Gastroesophageal sphincter (tissue), 4 donors: ENCODE data around the gene KRTAP4-6. TPM values are rescaled to one million over a fixed set of nuclear protein-coding genes. Genes with fewer than 3 reads are reported as not detected.
"Not testable (repeated sequence)": the region's sequence is repeated elsewhere in the genome, so short reads cannot be mapped to it uniquely, and the experiment has no call there.

Experiments used
- ATAC-seq: fragments of 150-250 bp; one replicate; pipeline ENCODE4 v1.9.1; 2016; ENCODE audit warnings: mild to moderate bottlenecking, moderate library complexity
- H3K27ac ChIP-seq, 4 donors: fragments of 200-600 bp; sonication (generic) in 3 of 4; 1 replicate in 3 of 4; 2 replicates in 1 of 4; pipeline ENCODE4 v1.5.1; 2016 to 2019
- H3K27me3 ChIP-seq: fragments of 200-600 bp; sonication (generic); one replicate; pipeline ENCODE4 v1.5.1; 2019
- H3K36me3 ChIP-seq, 2 donors: fragments of 200-600 bp; sonication (generic); one replicate each; pipeline ENCODE4 v1.5.1; 2019; ENCODE audit warnings: control low read depth in 1 of 2
- H3K4me1 ChIP-seq, 3 donors: fragments of 200-600 bp; sonication (generic); 1 replicate in 2 of 3; 2 replicates in 1 of 3; pipeline ENCODE4 v1.5.1; 2016 to 2019; ENCODE audit warnings: control low read depth in 2 of 3
- H3K4me3 ChIP-seq, 2 donors: fragments of 200-600 bp; sonication (generic); one replicate each; pipeline ENCODE4 v1.5.1; 2019; ENCODE audit warnings: mild to moderate bottlenecking in 1 of 2, moderate library complexity in 1 of 2
- H3K9me3 ChIP-seq, 3 donors: fragments of 200-600 bp; sonication (generic); one replicate each; pipeline ENCODE4 v1.5.1; 2017 to 2019; ENCODE audit warnings: control low read depth in 2 of 3
- EP300 ChIP-seq: sonication (generic); formaldehyde crosslinking; IDR thresholded peaks from one replicate; pipeline ENCODE4 v1.6.1; 2017; ENCODE audit warnings: antibody characterized with exemption, mild to moderate bottlenecking
- POLR2A ChIP-seq, 2 donors: fragments of 450-650 bp; IDR thresholded peaks; one replicate each; pipeline ENCODE4 v1.6.1; 2017; ENCODE audit warnings: antibody characterized with exemption in 2 of 2, mild to moderate bottlenecking in 2 of 2, moderate library complexity in 1 of 2
- POLR2AphosphoS5 ChIP-seq: sonication (generic); formaldehyde crosslinking; IDR thresholded peaks from one replicate; pipeline ENCODE4 v1.6.1; 2017; ENCODE audit warnings: antibody characterized with exemption
- WGBS, 2 donors: methylation state at CpG; one replicate each; pipeline ENCODE4 v1.1.5; 2018; ENCODE audit warnings: low coverage in 1 of 2; 5-methylcytosine and 5-hydroxymethylcytosine counted together
- total RNA-seq, 4 donors: library from RNA; depleted of rRNA; stranded (reverse); fragments of >200 nt; gene quantifications; one replicate each; pipeline ENCODE4 v1.1.0, GENCODE V29; 2016
- TF ChIP-seq, protein P1 (sequence below), 4 experiments: fragments of 200-600 bp in 2 of 4; fragments of 450-650 bp in 2 of 4; sonication (generic) in 1 of 4; IDR thresholded peaks; one replicate each; pipeline ENCODE4 v1.5.1; 2017 to 2019; ENCODE audit warnings: antibody characterized with exemption in 4 of 4, mild to moderate bottlenecking in 2 of 4, moderate library complexity in 2 of 4

The KRTAP4-6 gene
- total RNA-seq, 4 donors from 2014 or later, result not detected

DNA sequence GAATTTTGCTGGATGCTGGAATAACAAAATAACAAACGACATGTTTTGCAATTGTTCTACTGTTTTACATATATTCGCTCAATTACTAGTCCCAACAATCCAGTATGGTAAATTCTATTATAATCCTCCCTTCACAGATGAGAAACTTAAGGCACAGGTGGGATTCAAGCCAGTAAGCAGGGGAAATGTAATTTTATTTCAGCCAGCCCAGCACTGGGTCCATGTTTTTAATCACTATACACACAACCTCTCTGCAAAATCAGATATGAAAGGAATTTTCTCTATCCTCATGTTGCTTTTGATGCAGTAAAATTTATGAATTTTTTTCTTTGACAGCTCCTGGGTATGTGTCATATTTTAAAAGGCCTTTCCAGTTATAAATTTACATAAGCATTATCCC, 4.9 kb upstream of the KRTAP4-6 start:
- Histone ChIP-seq H3K36me3 (no peaks in the 10 kb centered on the region), H3K27ac (no peak overlapping the region), H3K27me3 (peaks cover 10% of the 10 kb centered on the region), H3K9me3 (peaks cover 0 to 23% (median 0%) of the 10 kb centered on the region in 3 donors), H3K4me3 (no peak overlapping the region), H3K4me1 (no peaks in the 10 kb centered on the region)
- TF ChIP-seq, protein P1, sequence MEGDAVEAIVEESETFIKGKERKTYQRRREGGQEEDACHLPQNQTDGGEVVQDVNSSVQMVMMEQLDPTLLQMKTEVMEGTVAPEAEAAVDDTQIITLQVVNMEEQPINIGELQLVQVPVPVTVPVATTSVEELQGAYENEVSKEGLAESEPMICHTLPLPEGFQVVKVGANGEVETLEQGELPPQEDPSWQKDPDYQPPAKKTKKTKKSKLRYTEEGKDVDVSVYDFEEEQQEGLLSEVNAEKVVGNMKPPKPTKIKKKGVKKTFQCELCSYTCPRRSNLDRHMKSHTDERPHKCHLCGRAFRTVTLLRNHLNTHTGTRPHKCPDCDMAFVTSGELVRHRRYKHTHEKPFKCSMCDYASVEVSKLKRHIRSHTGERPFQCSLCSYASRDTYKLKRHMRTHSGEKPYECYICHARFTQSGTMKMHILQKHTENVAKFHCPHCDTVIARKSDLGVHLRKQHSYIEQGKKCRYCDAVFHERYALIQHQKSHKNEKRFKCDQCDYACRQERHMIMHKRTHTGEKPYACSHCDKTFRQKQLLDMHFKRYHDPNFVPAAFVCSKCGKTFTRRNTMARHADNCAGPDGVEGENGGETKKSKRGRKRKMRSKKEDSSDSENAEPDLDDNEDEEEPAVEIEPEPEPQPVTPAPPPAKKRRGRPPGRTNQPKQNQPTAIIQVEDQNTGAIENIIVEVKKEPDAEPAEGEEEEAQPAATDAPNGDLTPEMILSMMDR (IDR thresholded peaks at IDR 0.05), result no peak
- TF ChIP-seq POLR2AphosphoS5, result no peak
- TF ChIP-seq POLR2A (IDR thresholded peaks at IDR 0.05), result no peak
- no peak for TF ChIP-seq EP300
- WGBS, 2 donors, result 86 to 96% methylated on average over 2 of the region's 2 CpGs
- ATAC-seq, result no peak

- Histone ChIP-seq H3K9me3 (peaks cover 0 to 27% (median 0%) of the 10 kb centered on the region in 3 donors), H3K4me1 (no peaks in the 10 kb centered on the region), H3K36me3 (no peaks in the 10 kb centered on the region), H3K27ac (no peak overlapping the region), H3K27me3 (peaks cover 14% of the 10 kb centered on the region), H3K4me3 (no peak overlapping the region)
- TF ChIP-seq POLR2A (IDR thresholded peaks at IDR 0.05), result no peak
- no peak for TF ChIP-seq POLR2AphosphoS5
- no peak for TF ChIP-seq EP300
- TF ChIP-seq, protein P1 (IDR thresholded peaks at IDR 0.05), result no peak
- no peak for ATAC-seq
- WGBS, 2 donors, result 32 to 100% methylated on average over 1 of the region's 1 CpG
These were observed 4.5 kb upstream of the KRTAP4-6 start for GRCh38 chr17:41144846-41145245.

DNA sequence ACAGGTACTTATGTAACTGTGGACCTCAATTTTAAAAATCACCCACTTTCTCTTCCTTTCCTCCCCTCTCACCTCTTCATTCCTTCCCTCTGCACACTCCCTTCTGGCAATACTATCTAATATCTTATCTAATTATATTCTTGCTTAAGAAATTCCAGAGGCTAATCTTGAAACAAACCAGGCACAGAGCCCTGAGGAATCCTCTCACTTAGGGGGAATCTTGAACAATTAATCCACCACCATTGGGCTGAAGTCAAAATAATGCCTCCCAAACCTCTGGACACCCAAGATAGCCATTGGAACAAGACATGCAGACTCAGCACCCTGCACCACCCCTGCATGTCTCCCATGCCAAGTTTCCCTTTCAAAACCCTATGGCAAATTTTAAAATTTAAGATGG, 1.0 kb upstream of the KRTAP4-6 start:
- ATAC-seq, result no peak
- Histone ChIP-seq H3K9me3 (peaks cover 0 to 42% (median 0%) of the 10 kb centered on the region in 3 donors), H3K4me3 (no peak overlapping the region), H3K27me3 (peaks cover 9% of the 10 kb centered on the region), H3K4me1 (no peaks in the 10 kb centered on the region), H3K36me3 (no peaks in the 10 kb centered on the region), H3K27ac (no peak overlapping the region)
- no peak for TF ChIP-seq EP300
- no peak for TF ChIP-seq POLR2AphosphoS5
- TF ChIP-seq POLR2A (IDR thresholded peaks at IDR 0.05), result no peak
- TF ChIP-seq, protein P1 (IDR thresholded peaks at IDR 0.05), result no peak

DNA sequence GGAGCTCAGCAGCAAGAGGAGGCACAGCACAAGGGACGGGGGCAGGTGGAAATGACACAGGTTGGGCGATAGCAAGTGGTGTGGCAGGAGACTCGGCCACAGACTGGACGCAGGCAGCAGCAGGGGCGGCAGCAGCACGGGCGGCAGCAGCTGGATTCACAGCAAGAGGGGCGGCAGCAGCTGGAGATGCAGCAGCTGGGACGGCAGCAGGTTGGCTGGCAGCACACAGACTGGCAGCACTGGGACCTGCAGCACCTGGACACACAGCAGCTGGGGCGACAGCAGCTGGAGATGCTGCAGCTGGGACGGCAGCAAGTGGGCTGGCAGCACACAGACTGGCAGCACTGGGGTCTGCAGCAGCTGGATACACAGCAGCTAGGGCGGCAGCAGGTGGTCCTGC, 479 bp downstream of the KRTAP4-6 start:
- not testable (repeated sequence) for ATAC-seq
- 87 to 93% methylated on average over 7 to 8 of the region's 12 CpGs for WGBS, 2 donors

GRCh38 chr17:41133880-41134735, 6.2 kb downstream of the KRTAP4-6 start:
- Histone ChIP-seq H3K27ac (no peak overlapping the region), H3K9me3 (peaks cover 0 to 11% (median 0%) of the 10 kb centered on the region in 3 donors), H3K4me1 (no peaks in the 10 kb centered on the region), H3K4me3 (no peak overlapping the region), H3K36me3 (no peaks in the 10 kb centered on the region), H3K27me3 (no peaks in the 10 kb centered on the region)
- no peak for ATAC-seq
- no peak for TF ChIP-seq POLR2A (IDR thresholded peaks at IDR 0.05)
- TF ChIP-seq POLR2AphosphoS5, result no peak
- no peak for TF ChIP-seq EP300
- TF ChIP-seq, protein P1 (IDR thresholded peaks at IDR 0.05), result no peak
- 35 to 69% methylated on average over 2 of the region's 2 CpGs for WGBS, 2 donors

More for the DNA sequence above, 479 bp downstream of the KRTAP4-6 start:
- not testable (repeated sequence) for H3K4me3 ChIP-seq, H3K36me3 ChIP-seq, H3K27ac ChIP-seq, H3K27me3 ChIP-seq, H3K4me1 ChIP-seq
- H3K9me3 ChIP-seq, result peaks cover 0 to 42% (median 0%) of the 10 kb centered on the region in 3 donors
